SK-N-MC (cell line): ENCODE results near the gene CD6.

Experiments
- EZH2 ChIP-seq: fragments of 200-600 bp; sonication (generic); IDR thresholded peaks from one replicate; pipeline ENCODE4 v1.6.1; 2017; ENCODE audit warnings: antibody characterized with exemption
- POLR2AphosphoS5 ChIP-seq: IDR thresholded peaks from 2 replicates; pipeline ENCODE4 v1.6.1; 2012; ENCODE audit warnings: mild to moderate bottlenecking, low read depth, low read length, borderline replicate concordance

- no peak for TF ChIP-seq POLR2AphosphoS5
- TF ChIP-seq EZH2 = no peak
These were observed 87.2 kb downstream of the CD6 start for GRCh38 chr11:61058583-61059259.
